Activated T-cell treated with anti-CD3 and anti-CD28 coated beads for 4 hours (primary cell): ENCODE measurements around the gene NEUROD4.
"Not testable (repeated sequence)": the region's sequence is repeated elsewhere in the genome, so short reads cannot be mapped to it uniquely, and the experiment has no call there.

Experiments
- DNase-seq: peaks from one replicate; pipeline ENCODE4 v3.0.0-alpha.2; 2020

Gene NEUROD4

GRCh38 chr12:55019784-55020183, at the start of gene NEUROD4:
Gene NEUROD4 (plus strand): TSS chr12:55019974. CDS start chr12:55026440, 6,466 bp downstream.
- no peak for DNase-seq

DNA sequence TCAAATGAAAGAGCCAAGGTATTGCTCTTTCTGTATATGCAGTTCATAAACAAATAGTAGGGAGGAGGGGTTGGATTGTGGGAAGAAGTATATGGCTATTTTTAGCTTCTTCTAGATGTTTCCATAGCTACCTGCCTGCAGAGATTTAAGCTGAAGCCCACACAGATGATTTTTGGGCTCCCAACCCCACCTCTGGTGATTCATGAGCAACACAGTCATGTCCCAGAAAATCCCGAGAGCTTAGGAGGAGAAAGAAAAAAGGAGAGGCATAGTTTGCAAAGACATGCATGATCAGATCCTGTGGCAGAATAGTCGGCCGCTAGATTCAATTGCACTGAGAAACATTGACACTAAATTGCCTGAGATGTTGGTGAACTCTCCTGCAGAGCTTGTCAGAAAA, 49.0 kb upstream of the NEUROD4 start:
- DNase-seq: no peak

GRCh38 chr12:54973556-54973955, 46.2 kb upstream of the NEUROD4 start:
- no peak for DNase-seq

- DNase-seq: no peak
Measured at GRCh38 chr12:54974279-54974678, 45.5 kb upstream of the NEUROD4 start.

DNA sequence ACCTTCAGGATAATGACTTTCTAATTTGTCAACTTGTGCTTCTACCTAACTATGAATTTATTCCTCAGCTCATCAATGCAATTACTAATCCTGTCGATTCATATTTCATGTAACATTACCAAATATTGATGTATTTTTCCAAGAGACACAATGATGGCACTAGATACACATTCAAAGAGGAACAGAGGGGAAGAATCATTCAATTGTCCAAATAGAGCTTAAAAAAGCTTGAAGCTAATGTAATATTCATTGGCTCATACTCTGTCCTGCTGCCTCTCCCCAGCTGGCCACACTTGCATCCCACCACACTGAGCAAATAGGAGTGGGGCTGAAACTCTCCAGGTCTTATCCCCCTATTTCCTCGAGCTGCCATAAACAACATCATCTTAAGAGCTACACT, 44.5 kb upstream of the NEUROD4 start:
- no peak for DNase-seq

DNA sequence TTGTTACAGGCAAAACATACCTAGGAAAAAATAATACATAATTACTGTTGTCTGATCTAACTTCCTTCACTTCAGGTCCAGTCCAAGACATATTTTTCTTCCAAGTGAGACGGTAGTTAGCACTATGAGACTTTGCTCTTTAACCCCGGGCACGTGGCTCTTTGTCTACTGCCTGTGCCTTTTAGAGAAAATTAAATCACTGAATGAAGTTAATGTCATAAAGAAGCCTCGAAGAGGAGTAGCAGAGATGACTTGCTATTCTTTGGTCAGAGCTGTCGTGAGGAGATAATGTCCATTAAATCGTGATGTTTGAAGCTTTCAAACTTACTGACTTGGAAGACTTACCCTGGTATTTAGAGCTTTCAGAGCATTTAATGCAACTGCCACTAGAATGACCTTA, 43.9 kb upstream of the NEUROD4 start:
- DNase-seq: no peak

DNA sequence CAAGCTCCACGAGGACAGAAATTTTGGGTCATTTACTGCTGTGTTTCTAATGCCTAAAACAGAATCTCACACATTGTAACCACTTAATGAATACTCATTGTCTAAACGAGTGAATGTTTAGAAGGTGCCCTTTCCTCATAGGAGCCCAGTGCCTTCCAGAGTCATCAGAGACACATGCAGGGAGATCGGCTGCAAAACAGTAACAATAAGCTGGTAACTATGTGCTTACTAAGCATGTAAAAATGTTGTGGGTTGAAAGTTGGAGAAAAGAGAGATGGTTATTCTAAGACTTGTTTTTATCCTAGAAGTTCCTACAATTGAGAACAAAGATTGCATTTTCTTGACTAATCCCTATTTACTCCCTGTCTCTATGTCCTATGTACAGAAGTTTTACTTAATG, 42.6 kb upstream of the NEUROD4 start:
- no peak for DNase-seq

DNA sequence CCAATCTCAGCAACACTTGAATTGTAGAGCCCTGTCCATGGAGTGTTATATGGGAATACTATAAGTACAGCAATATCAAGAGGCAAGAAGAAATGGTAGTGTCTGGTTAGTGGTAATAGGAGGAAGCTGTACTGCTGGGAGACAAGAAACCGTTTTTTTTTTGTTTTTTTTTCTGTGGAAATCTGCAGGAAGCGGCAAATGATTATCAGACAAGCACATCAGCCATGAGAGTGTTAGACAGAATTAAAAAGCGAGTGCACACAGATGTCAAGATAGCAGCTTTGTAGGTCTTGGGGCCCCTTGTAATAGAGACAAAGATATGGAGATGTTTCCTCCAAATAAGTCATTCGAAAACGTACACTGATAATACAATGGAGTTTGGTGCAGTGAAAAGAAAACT, 41.9 kb upstream of the NEUROD4 start:
- DNase-seq: no peak

DNA sequence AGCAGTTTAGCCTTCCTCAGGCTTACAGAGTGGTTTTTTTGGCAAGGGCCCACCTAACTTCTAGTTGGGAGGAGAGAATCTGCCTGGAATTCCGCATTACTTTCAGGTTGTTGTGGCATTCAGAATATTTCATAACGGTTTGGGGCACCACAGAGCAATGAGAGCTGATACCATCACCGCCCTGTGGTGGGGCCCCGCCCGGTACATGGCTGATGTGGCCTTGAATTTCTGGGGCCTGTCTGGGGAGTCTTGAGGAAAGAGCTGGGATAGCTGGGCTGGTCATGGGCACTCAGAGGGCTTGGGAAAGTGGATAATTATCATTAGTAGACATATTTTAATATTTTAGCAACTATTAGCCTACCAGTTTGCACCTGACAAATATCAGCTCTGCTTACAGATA, 39.4 kb upstream of the NEUROD4 start:
- DNase-seq: peak; percentile 28

- DNase-seq: peak; percentile 43
Measured at GRCh38 chr12:54981796-54982195, 38.0 kb upstream of the NEUROD4 start.

- DNase-seq: peak; percentile 60
Measured at GRCh38 chr12:54983536-54984101, 36.2 kb upstream of the NEUROD4 start.

- DNase-seq: peak; percentile 75
Measured at GRCh38 chr12:54984658-54985376, 35.0 kb upstream of the NEUROD4 start, which contains the start of gene TESPA1. Gene TESPA1 (minus strand): TSS chr12:54984762. CDS start chr12:54974562, 10,200 bp downstream.

- not testable (repeated sequence) for DNase-seq
Measured at GRCh38 chr12:54986773-54987172, 33.0 kb upstream of the NEUROD4 start.

DNA sequence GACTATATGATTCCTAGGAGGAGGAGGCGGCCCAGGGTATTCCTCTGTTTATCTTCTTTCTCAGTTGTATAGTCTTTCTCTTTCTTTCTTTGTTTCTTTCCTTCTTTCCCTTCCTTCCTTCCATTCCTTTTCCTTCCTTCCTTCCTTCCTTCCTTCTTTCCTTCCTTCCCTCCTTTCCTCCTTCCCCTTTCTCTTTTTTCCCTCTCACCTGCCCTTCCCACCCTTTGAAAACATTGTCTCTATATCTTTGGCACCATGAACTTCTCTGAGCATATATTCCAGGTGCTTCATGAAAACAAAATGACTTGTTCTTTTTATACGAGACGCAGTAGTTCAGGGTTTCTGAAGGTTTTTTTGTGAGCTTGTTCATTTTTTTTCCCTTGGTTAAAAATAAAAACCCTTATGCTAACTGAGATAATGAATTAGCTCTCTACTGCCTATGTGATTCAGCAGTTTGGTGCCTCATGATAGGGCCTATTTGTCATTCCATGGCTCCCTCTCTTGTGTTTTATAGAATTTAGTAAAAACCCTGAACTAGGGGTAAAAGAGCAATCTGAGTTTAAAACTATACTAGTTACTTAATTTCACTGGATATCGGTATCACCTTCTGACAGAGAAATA, 32.1 kb upstream of the NEUROD4 start:
- DNase-seq: no peak

DNA sequence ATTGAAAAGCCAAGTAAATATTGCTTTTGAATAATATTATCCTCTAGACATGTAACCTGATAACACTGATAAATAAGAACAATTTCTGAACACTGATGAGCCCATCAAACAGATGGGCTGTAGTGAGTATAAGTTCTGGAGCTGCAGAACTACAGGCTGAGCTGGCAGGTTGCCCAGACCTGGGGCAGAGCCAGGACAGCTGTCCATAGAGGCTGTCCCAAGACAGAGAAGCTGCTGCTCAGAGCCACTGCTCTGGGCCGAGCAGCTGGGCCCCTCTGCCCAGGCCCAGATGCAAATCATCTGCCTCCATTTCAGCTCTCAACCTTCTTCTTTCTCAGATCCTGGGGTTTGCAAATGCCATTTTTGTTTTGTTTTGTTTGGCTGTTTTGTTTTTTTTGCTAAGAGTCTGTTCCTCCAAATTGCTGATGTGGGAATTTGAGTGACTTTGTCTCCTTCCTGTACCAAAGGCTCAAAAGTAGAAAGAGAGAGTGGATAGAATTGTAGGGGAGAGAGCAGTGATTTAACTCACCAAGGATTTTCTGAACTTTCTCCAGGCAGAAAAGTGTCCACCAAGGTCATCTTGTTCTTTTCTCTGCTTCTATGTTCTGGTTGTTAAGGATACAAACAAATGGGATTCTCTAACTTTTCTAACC, 31.2 kb upstream of the NEUROD4 start:
- DNase-seq: no peak

- no peak for DNase-seq
Measured at GRCh38 chr12:54989829-54990228, 29.9 kb upstream of the NEUROD4 start.

DNA sequence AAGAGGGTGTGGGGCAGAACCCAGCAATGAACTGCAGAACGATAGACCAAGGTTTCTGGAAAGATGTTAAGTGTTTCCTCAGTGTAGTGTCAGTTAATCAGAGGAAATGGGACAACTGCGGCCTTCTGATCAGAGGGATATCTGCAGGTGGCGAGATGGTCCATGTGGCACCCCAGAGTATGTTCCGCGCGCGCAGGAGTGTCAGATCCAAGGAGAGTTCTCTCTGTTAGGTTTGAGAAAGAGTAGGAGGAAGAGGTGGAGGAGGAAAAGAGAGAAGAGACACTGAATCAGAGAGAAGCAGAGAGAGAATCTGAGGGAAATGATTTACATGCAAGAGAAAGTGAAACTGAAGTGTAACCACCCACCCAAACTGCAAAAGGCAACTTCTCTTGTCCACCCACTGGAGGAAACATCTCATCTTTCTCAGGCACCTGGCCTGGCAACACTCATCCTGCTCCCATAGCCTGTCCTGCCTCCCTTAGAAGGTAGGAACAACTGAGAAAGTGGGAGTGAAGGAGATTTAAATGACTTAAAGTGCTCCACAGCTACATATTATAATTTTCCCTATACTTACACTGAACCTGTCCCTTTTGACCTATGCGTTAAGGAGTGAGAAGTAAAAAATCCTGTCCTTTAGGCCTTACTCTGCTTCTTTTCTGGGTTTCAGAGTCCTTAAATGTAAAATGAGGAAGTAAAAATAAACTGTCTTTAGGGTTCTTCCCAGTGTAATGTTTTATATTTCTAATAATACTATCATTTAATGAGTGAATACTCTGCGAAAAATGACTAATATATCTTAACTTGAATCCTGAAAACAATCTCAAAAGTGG, 28.4 kb upstream of the NEUROD4 start:
- peak; percentile 39 for DNase-seq

DNA sequence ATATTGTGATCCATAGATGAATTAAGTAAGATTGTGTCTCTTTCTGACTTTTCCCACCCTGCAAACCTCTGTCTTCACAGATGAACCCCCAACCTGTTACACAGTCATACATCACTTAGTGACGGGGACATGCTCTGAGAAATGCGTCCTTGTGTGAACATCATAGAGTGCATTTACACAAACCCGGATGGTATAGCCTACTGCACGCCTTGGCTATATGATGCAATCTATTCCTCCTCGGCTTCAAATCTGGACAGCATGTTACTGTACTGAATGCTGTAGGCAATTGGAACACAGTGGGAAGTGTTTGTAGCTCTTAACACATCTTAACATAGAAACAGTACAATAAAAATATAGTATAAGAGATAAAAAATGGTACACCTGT, 27.8 kb upstream of the NEUROD4 start:
- DNase-seq: no peak

DNA sequence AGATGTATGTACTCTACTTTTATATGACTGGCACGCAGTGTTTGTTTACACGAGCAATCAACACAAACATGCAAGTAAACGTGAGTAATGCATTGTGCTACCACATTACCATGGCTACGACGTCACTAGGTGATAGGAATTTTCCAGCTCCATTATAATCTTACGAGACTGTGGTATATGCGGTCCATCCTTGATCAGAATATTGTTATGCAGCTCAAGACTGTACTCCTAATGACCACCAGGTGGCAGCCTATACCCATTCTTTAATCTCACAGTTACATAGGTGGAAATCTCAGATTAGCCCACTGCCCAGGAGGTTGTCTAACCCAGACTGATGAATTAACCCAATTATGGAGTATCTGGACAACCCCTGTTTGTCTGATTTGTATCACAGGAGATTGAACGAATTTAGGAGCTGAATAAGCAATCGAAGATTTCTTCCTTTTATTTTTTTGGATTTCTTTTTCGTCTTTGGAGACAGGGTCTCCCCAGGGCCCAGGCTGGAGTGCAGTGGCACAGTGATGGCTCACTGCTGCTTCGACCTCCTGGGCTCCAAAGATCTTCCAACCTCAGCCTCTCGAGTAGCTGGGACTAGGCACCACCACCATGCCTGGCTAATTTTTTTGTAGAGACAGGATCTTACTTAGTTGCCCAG, 26.5 kb upstream of the NEUROD4 start:
- peak; percentile 55 for DNase-seq

- no peak for DNase-seq
Measured at GRCh38 chr12:54996205-54996604, 23.6 kb upstream of the NEUROD4 start.

- no peak for DNase-seq
Measured at GRCh38 chr12:54997929-54998522, 21.7 kb upstream of the NEUROD4 start.

GRCh38 chr12:54998958-54999510, 20.7 kb upstream of the NEUROD4 start:
- no peak for DNase-seq
